ENCODE data around the gene TRIOBP.

DNA sequence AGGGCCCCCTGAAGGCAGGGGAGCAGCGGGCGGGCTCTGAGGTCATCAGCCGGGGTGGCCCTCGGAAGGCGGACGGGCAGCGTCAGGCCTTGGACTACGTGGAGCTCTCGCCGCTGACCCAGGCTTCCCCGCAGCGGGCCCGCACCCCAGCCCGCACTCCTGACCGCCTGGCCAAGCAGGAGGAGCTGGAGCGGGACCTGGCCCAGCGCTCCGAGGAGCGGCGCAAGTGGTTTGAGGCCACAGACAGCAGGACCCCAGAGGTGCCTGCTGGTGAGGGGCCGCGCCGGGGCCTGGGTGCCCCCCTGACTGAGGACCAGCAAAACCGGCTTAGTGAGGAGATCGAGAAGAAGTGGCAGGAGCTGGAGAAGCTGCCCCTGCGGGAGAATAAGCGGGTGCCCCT is 60.8 kb downstream of the TRIOBP start:
- TF ChIP-seq CTCF (IDR thresholded peaks at IDR 0.05) (no peak), POLR2A (IDR thresholded peaks at IDR 0.05) (no peak), POLR2AphosphoS5 (IDR thresholded peaks at IDR 0.05) (no peak)
